Heart left ventricle (tissue), 13 donors: Measurements from ENCODE around the gene STYX.

ENCODE experiments used
- POLR2A ChIP-seq, 2 donors: fragments of 450-650 bp; IDR thresholded peaks; one replicate each; pipeline ENCODE4 v1.6.1; 2017; ENCODE audit warnings: antibody characterized with exemption in 2 of 2, mild to moderate bottlenecking in 2 of 2, moderate library complexity in 2 of 2
- TF ChIP-seq, protein P1 (sequence below), 12 donors: fragments of 200-600 bp; sonication (generic) in 4 of 12; IDR thresholded peaks; one replicate each; pipeline versions ENCODE4 v1.5.0 to v1.8.0; 2018 to 2022; ENCODE audit warnings: antibody characterized with exemption in 12 of 12, mild to moderate bottlenecking in 5 of 12
- donor health status: ischemic (EF 13 %, LVEDD 7.1; RV severe dilation, severe dysfunction).
- donor health status: DM: no; HTN: yes; CAD: no.
- donor health status: DM: no; HTN: no; CAD: no.
- donor health status: ischemic (EF 25% LVEDD 6.9; RV normal size, moderate dysfunction).
- donor health status: ischemic (EF 25% LVEDD 5.7; RV mildly dilated, moderate dysfunction).
- donor health status: ischemic (EF 35%, LVEDD 5.7; RV mildly dilated, moderate dysfunction).
- donor health status: nonischemic (EF 11% LVEDD 7.7; RV severe dilation, severe dysfunction).
- donor health status: DM: yes; HTN: yes; CAD: no.
- donor health status: PGD.
- donor health status: ischemic (EF 29% LVEDD 5.4; RV normal size, mild dysfunction).
- donor health status: nonischemic (EF 23%, LVEDD 6.1; RV moderate dilation, normal function).

DNA sequence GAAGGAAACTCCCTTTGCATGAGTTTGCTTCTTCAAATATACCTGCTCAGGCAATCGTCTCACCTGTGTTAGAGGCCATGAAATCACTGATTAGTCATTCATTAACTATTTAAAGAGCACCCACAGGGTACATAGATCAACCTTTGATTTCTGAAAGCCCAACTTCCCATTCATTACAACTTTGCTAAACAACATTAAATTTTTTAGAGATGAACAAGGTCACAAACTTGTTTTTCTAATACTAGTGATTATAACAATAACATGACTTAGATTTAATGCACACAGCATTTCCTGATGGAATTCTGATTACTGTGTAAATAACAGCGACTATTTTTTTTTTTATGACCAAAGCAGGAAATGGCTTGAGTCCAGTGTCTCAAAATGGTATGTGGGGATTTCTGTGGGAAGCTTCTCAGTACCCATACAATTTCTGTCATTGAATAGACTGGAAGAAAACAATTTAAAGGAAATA is 29.2 kb upstream of the STYX start:
- TF ChIP-seq, protein P1, sequence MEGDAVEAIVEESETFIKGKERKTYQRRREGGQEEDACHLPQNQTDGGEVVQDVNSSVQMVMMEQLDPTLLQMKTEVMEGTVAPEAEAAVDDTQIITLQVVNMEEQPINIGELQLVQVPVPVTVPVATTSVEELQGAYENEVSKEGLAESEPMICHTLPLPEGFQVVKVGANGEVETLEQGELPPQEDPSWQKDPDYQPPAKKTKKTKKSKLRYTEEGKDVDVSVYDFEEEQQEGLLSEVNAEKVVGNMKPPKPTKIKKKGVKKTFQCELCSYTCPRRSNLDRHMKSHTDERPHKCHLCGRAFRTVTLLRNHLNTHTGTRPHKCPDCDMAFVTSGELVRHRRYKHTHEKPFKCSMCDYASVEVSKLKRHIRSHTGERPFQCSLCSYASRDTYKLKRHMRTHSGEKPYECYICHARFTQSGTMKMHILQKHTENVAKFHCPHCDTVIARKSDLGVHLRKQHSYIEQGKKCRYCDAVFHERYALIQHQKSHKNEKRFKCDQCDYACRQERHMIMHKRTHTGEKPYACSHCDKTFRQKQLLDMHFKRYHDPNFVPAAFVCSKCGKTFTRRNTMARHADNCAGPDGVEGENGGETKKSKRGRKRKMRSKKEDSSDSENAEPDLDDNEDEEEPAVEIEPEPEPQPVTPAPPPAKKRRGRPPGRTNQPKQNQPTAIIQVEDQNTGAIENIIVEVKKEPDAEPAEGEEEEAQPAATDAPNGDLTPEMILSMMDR (IDR thresholded peaks at IDR 0.05), result no peak
- TF ChIP-seq POLR2A (IDR thresholded peaks at IDR 0.05), result no peak
